HCT116 (cell line): ENCODE results near the gene LRRC4C.

ENCODE experiments used
- CTCF ChIP-seq, 3 experiments: fragments of 200-600 bp in 1 of 3; sonication (generic) in 1 of 3; IDR thresholded peaks in 2 of 3; conservative IDR thresholded peaks in 1 of 3; 2 replicates each; pipeline ENCODE4 v1.5.1; 2012 to 2017; ENCODE audit warnings: low read depth in 2 of 3, low read length in 2 of 3, antibody characterized with exemption in 1 of 3, borderline replicate concordance in 1 of 3, control low read depth in 1 of 3, mild to moderate bottlenecking in 1 of 3, mixed read lengths in 1 of 3, mixed run types in 1 of 3, moderate library complexity in 1 of 3; ENCODE audit not compliant: insufficient read depth in 1 of 3
- EZH2 ChIP-seq: fragments of 200-600 bp; sonication (generic); IDR thresholded peaks from 2 replicates; pipeline ENCODE4 v1.6.1; 2017; ENCODE audit warnings: antibody characterized with exemption, mixed run types
- FOSL1 ChIP-seq: IDR thresholded peaks from 2 replicates; pipeline ENCODE4 v1.6.1; 2012; ENCODE audit warnings: low read depth
- JUND ChIP-seq: IDR thresholded peaks from 2 replicates; pipeline ENCODE4 v1.6.1; 2012
- POLR2A ChIP-seq: IDR thresholded peaks from 2 replicates; pipeline ENCODE4 v1.7.0; 2011; ENCODE audit warnings: borderline replicate concordance; ENCODE audit not compliant: insufficient read depth, insufficient read length; ENCODE audit errors: extremely low read depth
- SP1 ChIP-seq: IDR thresholded peaks from 2 replicates; pipeline ENCODE4 v1.6.1; 2012; ENCODE audit warnings: low read depth
- SRF ChIP-seq: IDR thresholded peaks from 2 replicates; pipeline ENCODE4 v1.6.1; 2012; ENCODE audit warnings: low read depth

GRCh38 chr11:41222236-41222635 lies 237.2 kb downstream of the LRRC4C start:
- TF ChIP-seq EZH2 (no peak), SP1 (no peak), CTCF (IDR thresholded peaks at IDR 0.05 in 2 of 3, conservative IDR thresholded peaks at IDR 0.05 in 1 of 3; ENCODE audit: borderline replicate concordance in 1 of 3, insufficient read depth in 1 of 3, low read depth in 2 of 3, low read length in 2 of 3) (no peak), JUND (no peak), FOSL1 (no peak), POLR2A (no peak), SRF (no peak)
